DND-41 (cell line): ENCODE results near the gene STK11IP.
"Not testable (repeated sequence)": the region's sequence is repeated elsewhere in the genome, so short reads cannot be mapped to it uniquely, and the experiment has no call there.

Experiments used
- ATAC-seq: fragments of 200-7000 bp; cut with Tn5 transposase; 3 replicates; pipeline ENCODE4 v1.9.1; 2021; ENCODE audit warnings: low read depth; ENCODE audit not compliant: insufficient read depth
- DNase-seq: peaks from one replicate; pipeline ENCODE4 v3.0.0-alpha.2; 2020
- H2AFZ ChIP-seq: 2 replicates; pipeline ENCODE4 v1.6.0; 2012; ENCODE audit warnings: low read depth, low read length
- H3K27ac ChIP-seq: 2 replicates; pipeline ENCODE4 v1.5.1; 2012; ENCODE audit warnings: low read length, inconsistent platforms
- H3K27me3 ChIP-seq: fragments of 200-600 bp; sonication (generic); 2 replicates; pipeline ENCODE4 v1.6.0; 2012; ENCODE audit warnings: low read length, mild to moderate bottlenecking, inconsistent platforms; ENCODE audit not compliant: insufficient read depth, poor library complexity
- H3K36me3 ChIP-seq: 2 replicates; pipeline ENCODE4 v1.5.1; 2012; ENCODE audit warnings: low read length, inconsistent platforms; ENCODE audit not compliant: insufficient read depth
- H3K4me1 ChIP-seq: 2 replicates; pipeline ENCODE4 v1.5.1; 2012; ENCODE audit warnings: mild to moderate bottlenecking, low read length; ENCODE audit not compliant: insufficient read depth
- H3K4me2 ChIP-seq: 2 replicates; pipeline ENCODE4 v1.6.0; 2012; ENCODE audit warnings: mild to moderate bottlenecking, moderate library complexity, low read length, inconsistent platforms; ENCODE audit not compliant: insufficient read depth
- H3K4me3 ChIP-seq, 2 experiments: fragments of 200-600 bp in 1 of 2; shearing (Covaris generic) in 1 of 2; 2 replicates each; pipeline ENCODE4 v1.5.1; 2012 to 2016; ENCODE audit warnings: inconsistent platforms in 2 of 2, low read length in 2 of 2, mild to moderate bottlenecking in 2 of 2, low read depth in 1 of 2, moderate library complexity in 1 of 2
- H3K79me2 ChIP-seq: 2 replicates; pipeline ENCODE4 v1.6.0; 2012; ENCODE audit warnings: low read length, inconsistent platforms; ENCODE audit not compliant: insufficient read depth
- H3K9ac ChIP-seq: 2 replicates; pipeline ENCODE4 v1.6.0; 2012; ENCODE audit warnings: low read depth, mild to moderate bottlenecking, inconsistent platforms, low read length, moderate library complexity
- H3K9me3 ChIP-seq: 2 replicates; pipeline ENCODE4 v1.5.1; 2012; ENCODE audit warnings: low read length, moderate library complexity, mild to moderate bottlenecking, inconsistent platforms; ENCODE audit not compliant: insufficient read depth, severe bottlenecking
- H4K20me1 ChIP-seq: 2 replicates; pipeline ENCODE4 v1.6.0; 2012; ENCODE audit warnings: low read length; ENCODE audit not compliant: insufficient read depth
- EZH2 ChIP-seq: IDR thresholded peaks from 3 replicates; pipeline ENCODE4 v1.6.1; 2012; ENCODE audit warnings: borderline replicate concordance, low read depth, mild to moderate bottlenecking, moderate library complexity, low read length, inconsistent platforms; ENCODE audit not compliant: severe bottlenecking
- TF ChIP-seq, protein P1 (sequence below): IDR thresholded peaks from 2 replicates; pipeline ENCODE4 v1.5.1; 2012; ENCODE audit warnings: borderline replicate concordance, low read length, moderate library complexity, mild to moderate bottlenecking; ENCODE audit not compliant: poor library complexity, severe bottlenecking; ENCODE audit errors: extremely low read depth

Gene STK11IP

DNA sequence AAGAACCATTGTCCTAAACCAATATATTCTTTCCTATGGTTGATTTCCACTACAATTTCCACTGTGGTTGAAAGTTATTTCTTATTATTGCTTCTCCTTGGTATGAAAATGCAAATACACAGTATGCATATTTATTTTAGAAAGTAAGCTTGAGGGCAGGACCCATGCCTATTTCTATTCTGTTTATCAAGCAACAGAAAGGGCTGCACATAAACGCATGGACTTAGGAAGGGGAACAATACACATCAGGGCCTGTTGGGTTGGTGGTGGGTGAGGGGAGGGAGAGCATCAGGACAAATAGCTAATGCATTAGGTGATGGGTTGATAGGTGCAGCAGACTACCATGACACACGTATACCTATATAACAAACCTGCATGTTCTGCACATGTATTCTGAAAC lies 50.5 kb downstream of the STK11IP start:
- H3K27ac ChIP-seq: no peak overlapping the region
- H3K36me3 ChIP-seq: no peaks in the 10 kb centered on the region
- H3K4me1 ChIP-seq: no peaks in the 10 kb centered on the region
- no peaks in the 10 kb centered on the region for H3K79me2 ChIP-seq
- H3K4me3 ChIP-seq: no peak overlapping the region
- no peak overlapping the region for H3K4me2 ChIP-seq
- H3K9me3 ChIP-seq: no peaks in the 10 kb centered on the region
- H4K20me1 ChIP-seq: no peaks in the 10 kb centered on the region
- ATAC-seq (no peak), DNase-seq (no peak)
- no peak overlapping the region for H2AFZ ChIP-seq
- peaks cover 20% of the 10 kb centered on the region for H3K27me3 ChIP-seq
- no peak for TF ChIP-seq EZH2
- TF ChIP-seq, protein P1, sequence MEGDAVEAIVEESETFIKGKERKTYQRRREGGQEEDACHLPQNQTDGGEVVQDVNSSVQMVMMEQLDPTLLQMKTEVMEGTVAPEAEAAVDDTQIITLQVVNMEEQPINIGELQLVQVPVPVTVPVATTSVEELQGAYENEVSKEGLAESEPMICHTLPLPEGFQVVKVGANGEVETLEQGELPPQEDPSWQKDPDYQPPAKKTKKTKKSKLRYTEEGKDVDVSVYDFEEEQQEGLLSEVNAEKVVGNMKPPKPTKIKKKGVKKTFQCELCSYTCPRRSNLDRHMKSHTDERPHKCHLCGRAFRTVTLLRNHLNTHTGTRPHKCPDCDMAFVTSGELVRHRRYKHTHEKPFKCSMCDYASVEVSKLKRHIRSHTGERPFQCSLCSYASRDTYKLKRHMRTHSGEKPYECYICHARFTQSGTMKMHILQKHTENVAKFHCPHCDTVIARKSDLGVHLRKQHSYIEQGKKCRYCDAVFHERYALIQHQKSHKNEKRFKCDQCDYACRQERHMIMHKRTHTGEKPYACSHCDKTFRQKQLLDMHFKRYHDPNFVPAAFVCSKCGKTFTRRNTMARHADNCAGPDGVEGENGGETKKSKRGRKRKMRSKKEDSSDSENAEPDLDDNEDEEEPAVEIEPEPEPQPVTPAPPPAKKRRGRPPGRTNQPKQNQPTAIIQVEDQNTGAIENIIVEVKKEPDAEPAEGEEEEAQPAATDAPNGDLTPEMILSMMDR: no peak
- no peak overlapping the region for H3K9ac ChIP-seq

DNA sequence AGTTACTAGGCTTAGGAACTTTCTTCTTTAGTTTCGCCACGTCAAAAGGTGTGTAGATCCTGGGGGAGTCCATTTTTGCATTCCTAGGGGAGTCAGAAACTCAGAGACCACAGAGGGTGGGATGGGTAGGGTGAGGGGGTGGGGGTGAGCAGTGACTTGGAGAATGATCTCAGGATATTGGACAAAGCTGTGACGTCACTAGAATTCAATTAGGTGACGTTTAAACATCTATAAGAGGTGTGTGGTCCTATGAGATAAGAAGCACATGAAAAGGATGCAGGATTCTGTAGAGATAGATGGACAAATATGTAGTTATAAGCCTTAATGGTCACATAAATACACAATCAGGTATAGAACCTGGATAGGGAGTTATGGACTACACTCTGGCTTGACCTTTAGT lies 51.3 kb downstream of the STK11IP start:
- Histone ChIP-seq H3K4me3 (no peak overlapping the region), H3K27ac (no peak overlapping the region), H3K9ac (no peak overlapping the region), H3K79me2 (no peaks in the 10 kb centered on the region), H3K9me3 (no peaks in the 10 kb centered on the region), H4K20me1 (no peaks in the 10 kb centered on the region), H2AFZ (no peak overlapping the region), H3K4me1 (no peaks in the 10 kb centered on the region), H3K4me2 (no peak overlapping the region), H3K27me3 (peaks cover 20% of the 10 kb centered on the region), H3K36me3 (no peaks in the 10 kb centered on the region)
- DNase-seq: no peak
- no peak for ATAC-seq
- no peak for TF ChIP-seq EZH2
- TF ChIP-seq, protein P1: no peak

DNA sequence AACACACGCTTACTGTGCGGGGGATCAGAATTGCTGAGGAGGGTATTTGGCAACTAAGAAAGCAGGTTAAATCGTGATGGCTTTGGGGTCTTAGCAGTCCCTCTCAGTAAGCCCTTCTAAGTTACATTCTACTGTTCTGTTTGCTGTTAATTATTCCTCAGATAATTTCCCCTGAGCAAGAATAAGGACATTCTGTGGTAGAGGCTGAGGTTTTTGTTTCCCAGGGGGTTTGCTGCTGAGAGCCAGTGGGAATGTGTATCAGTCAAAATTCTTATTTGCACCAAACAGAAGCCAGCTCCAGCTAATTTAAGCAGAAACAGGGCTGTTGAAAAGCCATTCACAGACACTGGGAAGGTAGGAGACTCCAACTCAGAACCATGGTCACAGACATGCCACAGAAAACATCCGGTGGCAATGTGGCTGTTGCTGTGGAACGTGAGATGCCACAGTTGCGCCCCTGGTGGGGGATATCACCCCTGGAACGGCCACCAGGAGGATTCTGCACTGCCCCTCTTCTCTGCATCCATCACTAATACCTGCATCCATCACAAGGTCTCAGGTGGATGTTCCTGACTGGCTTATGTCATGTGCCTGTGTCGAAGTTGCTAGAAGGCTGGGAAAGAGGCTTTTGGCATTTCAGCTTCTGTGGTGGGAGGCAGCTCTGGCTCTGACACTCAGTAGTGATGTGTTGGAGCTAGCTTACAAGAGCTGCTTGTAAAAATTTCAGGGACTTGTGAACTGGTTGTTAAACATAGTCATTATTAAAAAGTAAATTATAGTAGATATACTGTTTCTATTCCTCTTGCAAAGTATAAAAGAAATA lies 53.0 kb downstream of the STK11IP start:
- Histone ChIP-seq H3K4me3 (no peak overlapping the region), H3K27me3 (peaks cover 24% of the 10 kb centered on the region), H3K27ac (no peak overlapping the region), H3K36me3 (no peaks in the 10 kb centered on the region), H3K79me2 (no peaks in the 10 kb centered on the region), H4K20me1 (no peaks in the 10 kb centered on the region), H2AFZ (no peak overlapping the region), H3K9ac (no peak overlapping the region), H3K4me2 (no peak overlapping the region), H3K9me3 (no peaks in the 10 kb centered on the region), H3K4me1 (no peaks in the 10 kb centered on the region)
- ATAC-seq (no peak), DNase-seq (no peak)
- TF ChIP-seq EZH2: no peak
- TF ChIP-seq, protein P1: no peak

DNA sequence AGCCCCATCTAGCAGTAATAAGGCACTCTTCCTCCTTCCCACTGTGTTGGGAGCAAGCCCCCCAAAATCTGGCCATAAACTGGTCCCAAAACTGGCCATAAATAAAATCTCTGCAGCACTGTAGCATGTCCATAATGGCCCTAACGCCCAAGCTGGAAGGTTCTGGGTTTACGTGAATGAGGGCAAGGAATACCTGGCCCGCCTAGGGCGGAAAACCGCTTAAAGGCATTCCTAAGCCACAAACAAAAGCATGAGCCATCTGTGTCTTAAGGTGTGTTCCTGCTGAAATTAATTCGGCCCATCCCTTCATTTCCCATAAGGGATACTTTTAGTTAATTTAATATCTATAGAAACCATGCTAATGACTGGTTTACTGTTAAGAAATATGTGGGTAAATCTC lies 54.0 kb downstream of the STK11IP start:
- not testable (repeated sequence) for H3K9ac ChIP-seq, H2AFZ ChIP-seq, H3K79me2 ChIP-seq, DNase-seq, H3K27ac ChIP-seq, ATAC-seq, H3K36me3 ChIP-seq, H4K20me1 ChIP-seq, H3K4me1 ChIP-seq, H3K4me2 ChIP-seq, H3K4me3 ChIP-seq, H3K9me3 ChIP-seq
- H3K27me3 ChIP-seq: peaks cover 24% of the 10 kb centered on the region
